Measurements from ENCODE around the gene CYBRD1. TPM values are rescaled to one million over a fixed set of nuclear protein-coding genes. Genes with fewer than 3 reads are reported as not detected.
A peak's percentile ranks its signal among the peaks of the same experiment; 100 is the strongest.

The CYBRD1 gene
- total and polyA plus RNA-seq, 10 of the 15 experiments (the other 5 are each of a cell fraction or from before 2014, with no cell fraction given): 10.8 to 51.9 (median 29.6) TPM

- TF ChIP-seq IRF3 (IDR thresholded peaks at IDR 0.05) (no peak), PKNOX1 (IDR thresholded peaks at IDR 0.05) (no peak), ASH2L (IDR thresholded peaks at IDR 0.05; ENCODE audit: borderline replicate concordance, low read depth) (no peak), EED (IDR thresholded peaks at IDR 0.05; ENCODE audit: low read depth) (no peak), RAD51 (IDR thresholded peaks at IDR 0.05) (no peak), YY1 (IDR thresholded peaks at IDR 0.05; ENCODE audit: low read depth, low read length) (0 out of 2 replicates have a peak, but pooled peaks have one; percentile 20), CREM (IDR thresholded peaks at IDR 0.05; ENCODE audit: low read depth) (peak; percentile 44)
Measured at GRCh38 chr2:171598713-171599319, 76.5 kb downstream of the CYBRD1 start (continued).

GRCh38 chr2:171600126-171600525, 77.9 kb downstream of the CYBRD1 start:
- intact Hi-C loops (cut with micrococcal nuclease; ENCODE audit: unreplicated experiment) (no loop called here), in situ Hi-C loops (cut with MboI) (no loop called here)
- FAIRE-seq (no peak), DNase-seq (ENCODE audit: low read depth, low spot score) (no peak), ATAC-seq (no peak)
- RAD21 ChIA-PET (ENCODE audit: unreplicated experiment): interaction anchor here (0.8 to 2.1 kb wide), 3 partner anchors 503 to 527 kb away, joined by 3 to 5 read pairs (median 3); partner anchors contain the start of gene DLX2
- no peak overlapping the region for H3K9ac ChIP-seq (ENCODE audit: control insufficient read depth, insufficient read depth, low read length)
- H3K9me3 ChIP-seq (replicated peaks; ENCODE audit: control insufficient read depth, insufficient read depth, low read length): no peaks in the 10 kb centered on the region
- H3K27ac ChIP-seq (ENCODE audit: control insufficient read depth, insufficient read depth): no peak overlapping the region
- H3K79me2 ChIP-seq (ENCODE audit: control insufficient read depth, insufficient read depth, low read length): no peaks in the 10 kb centered on the region
- CTCF ChIA-PET: interaction anchor here (0.6 to 3.2 kb wide), 12 partner anchors 11 to 867 kb away, joined by 3 to 20 read pairs (median 4); partner anchors contain the start of gene DLX2
- SMC1A ChIA-PET (ENCODE audit: uncharacterized antibody, unreplicated experiment): interaction anchor here (0.6 to 2.3 kb wide), 7 partner anchors 10 to 858 kb away, joined by 3 to 9 read pairs (median 3); no protein-coding TSS in a partner anchor
- no peak overlapping the region for H3K4me2 ChIP-seq (ENCODE audit: control insufficient read depth, insufficient read depth)
- no peak overlapping the region for H2AFZ ChIP-seq (ENCODE audit: control insufficient read depth, low read depth, low read length)
- TF ChIP-seq ZNF207 (IDR thresholded peaks at IDR 0.05; ENCODE audit: borderline replicate concordance) (no peak), ZNF274 (IDR thresholded peaks at IDR 0.05; ENCODE audit: insufficient read depth, insufficient read length) (no peak), ZBTB4 (CRISPR knock-in tag; IDR thresholded peaks at IDR 0.05) (no peak), HCFC1 (IDR thresholded peaks at IDR 0.05; ENCODE audit: low read length) (no peak), TCF7 (IDR thresholded peaks at IDR 0.05; ENCODE audit: borderline replicate concordance) (no peak), ATF2 (IDR thresholded peaks at IDR 0.05; ENCODE audit: low read length) (no peak), RBBP5 (conservative IDR thresholded peaks at IDR 0.05) (no peak), YY1 (IDR thresholded peaks at IDR 0.05; ENCODE audit: low read depth, low read length) (no peak)
- no peaks in the 10 kb centered on the region for H3K27me3 ChIP-seq (replicated peaks in 1 of 2; ENCODE audit: control insufficient read depth in 2 of 2, insufficient read depth in 2 of 2, low read length in 1 of 2)
- H4K20me1 ChIP-seq (ENCODE audit: control insufficient read depth, insufficient read depth): no peaks in the 10 kb centered on the region
- BruUV-seq (replicated peaks): no TSS peak
- H3K4me3 ChIP-seq: no peak overlapping the region
- H3K36me3 ChIP-seq (ENCODE audit: control insufficient read depth in 2 of 2, insufficient read depth in 2 of 2, low read length in 1 of 2): no peaks in the 10 kb centered on the region
- no peaks in the 10 kb centered on the region for H3K4me1 ChIP-seq (ENCODE audit: control insufficient read depth, insufficient read depth, low read length)
- POLR2A ChIA-PET: no interaction called here
